GM21515 (cell line): ENCODE measurements around the gene CREG1.
"Not testable (repeated sequence)": the region's sequence is repeated elsewhere in the genome, so short reads cannot be mapped to it uniquely, and the experiment has no call there.

Experiments used
- ATAC-seq: cut with Tn5 transposase; IDR thresholded peaks from one replicate; pipeline ENCODE4 v1.9.1; 2021; ENCODE audit not compliant: unreplicated experiment

CREG1 gene

GRCh38 chr1:167564612-167565270, 11.2 kb upstream of the CREG1 start:
- no peak for ATAC-seq

DNA sequence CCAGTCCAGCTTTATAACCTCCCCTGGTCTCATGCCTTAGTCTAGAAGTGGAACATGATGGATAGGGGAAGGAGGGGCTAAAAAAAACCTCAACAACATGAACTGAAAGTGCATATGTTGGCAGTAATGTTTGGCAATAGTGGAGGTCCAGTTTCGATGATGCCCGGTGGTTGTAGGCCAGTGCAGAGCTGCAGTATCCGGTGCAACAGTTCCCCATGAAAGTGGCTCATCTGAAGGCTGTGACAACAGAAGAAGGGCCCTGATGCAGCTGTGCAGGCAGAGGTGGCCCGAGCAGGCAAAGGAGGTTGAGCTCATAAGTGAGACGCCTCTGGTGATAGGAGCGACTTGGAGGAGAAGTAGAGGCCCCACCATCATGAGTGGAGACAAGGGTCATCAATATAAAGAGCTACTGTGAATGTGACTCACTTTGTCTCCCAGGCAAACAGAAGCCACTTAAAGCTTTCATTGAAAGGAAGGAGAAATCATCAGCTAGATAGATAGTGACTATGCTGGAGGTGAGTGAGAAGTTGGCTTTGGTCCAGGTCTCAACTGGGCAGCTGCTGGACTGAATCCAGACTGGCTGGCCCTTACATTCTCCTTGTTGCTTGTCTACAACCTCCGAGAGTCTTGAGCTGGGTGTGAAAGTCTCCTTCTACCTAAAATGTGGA, 10.2 kb upstream of the CREG1 start:
- ATAC-seq = no peak

DNA sequence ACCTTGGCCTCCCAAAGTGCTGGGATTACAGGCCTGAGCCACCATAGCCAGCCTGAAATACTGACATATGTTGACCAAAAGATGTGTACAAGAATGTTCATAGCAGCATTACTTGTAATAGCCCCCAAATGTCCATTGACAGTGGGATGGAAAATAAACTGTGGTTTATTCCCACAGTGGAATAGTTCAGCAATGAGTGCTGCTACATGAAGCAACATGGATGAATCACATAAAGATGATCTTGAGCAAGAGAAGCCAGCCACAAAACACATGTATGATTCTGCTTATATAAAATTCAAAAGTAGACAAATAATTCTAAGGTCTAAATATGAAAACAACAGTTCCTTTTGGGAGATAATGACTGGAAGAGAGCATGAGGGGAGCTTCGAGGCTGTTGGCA, 9.1 kb upstream of the CREG1 start:
- ATAC-seq = no peak

- ATAC-seq = no peak
Observed at GRCh38 chr1:167561753-167562152, 8.2 kb upstream of the CREG1 start.

- ATAC-seq = no peak
Observed at GRCh38 chr1:167555971-167556714, 2.6 kb upstream of the CREG1 start.

- ATAC-seq = not testable (repeated sequence)
Observed at GRCh38 chr1:167555072-167555471, 1.5 kb upstream of the CREG1 start.

DNA sequence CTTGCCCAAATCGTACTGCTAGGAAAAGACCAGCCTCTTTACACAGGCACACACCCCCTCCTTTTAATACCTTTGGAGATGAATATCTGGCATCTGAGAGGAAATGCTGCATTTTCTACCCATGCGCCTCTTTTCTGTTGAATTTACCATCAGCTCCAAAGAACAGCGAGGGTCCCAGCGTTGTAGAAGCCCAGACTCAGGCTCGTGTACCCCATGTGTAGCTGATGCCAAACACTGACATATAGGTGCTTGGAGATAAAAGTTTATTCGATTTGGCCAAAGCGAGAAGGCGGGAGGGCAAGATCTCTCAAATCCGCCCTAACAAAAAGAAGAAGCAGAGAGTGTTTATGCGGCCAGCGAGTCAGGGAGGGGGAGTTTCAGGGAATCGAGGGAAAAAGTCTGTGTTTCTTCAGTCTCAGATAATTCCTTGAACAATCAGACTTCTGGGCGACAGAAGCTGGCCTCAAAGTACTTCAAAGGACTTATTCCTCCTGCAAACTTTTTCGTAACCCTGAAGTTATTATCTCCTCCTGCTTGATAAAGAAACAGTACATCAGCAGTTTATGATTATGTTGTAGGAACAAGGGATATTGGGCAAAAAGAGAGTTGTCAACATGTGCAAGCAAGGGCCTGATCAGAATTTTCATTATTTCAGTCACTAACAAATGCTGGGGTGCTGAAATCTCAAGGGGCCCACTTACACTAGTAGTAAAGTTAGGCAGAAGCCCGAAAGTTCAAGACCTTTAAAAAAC, 642 bp upstream of the CREG1 start:
- ATAC-seq = peak; percentile 23

DNA sequence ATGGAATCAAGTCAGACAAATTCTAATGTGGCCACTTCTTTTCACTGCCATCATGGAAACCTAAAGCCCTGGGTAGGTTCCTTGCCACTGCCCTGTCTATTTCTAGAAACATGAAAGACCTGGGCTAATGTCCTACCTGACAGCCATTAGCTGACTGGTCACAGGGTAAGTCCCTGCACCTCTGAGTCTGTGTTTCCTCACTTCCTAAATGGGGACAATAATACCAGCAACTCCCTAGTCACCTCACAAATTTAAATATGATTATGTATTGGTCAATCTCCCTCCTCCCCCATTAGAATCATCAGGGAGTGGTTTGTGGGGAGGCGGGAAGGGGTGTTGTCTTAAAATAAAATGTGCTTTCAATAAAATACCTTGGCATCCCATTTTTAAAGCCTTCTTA, 2.2 kb downstream of the CREG1 start:
- ATAC-seq = no peak

DNA sequence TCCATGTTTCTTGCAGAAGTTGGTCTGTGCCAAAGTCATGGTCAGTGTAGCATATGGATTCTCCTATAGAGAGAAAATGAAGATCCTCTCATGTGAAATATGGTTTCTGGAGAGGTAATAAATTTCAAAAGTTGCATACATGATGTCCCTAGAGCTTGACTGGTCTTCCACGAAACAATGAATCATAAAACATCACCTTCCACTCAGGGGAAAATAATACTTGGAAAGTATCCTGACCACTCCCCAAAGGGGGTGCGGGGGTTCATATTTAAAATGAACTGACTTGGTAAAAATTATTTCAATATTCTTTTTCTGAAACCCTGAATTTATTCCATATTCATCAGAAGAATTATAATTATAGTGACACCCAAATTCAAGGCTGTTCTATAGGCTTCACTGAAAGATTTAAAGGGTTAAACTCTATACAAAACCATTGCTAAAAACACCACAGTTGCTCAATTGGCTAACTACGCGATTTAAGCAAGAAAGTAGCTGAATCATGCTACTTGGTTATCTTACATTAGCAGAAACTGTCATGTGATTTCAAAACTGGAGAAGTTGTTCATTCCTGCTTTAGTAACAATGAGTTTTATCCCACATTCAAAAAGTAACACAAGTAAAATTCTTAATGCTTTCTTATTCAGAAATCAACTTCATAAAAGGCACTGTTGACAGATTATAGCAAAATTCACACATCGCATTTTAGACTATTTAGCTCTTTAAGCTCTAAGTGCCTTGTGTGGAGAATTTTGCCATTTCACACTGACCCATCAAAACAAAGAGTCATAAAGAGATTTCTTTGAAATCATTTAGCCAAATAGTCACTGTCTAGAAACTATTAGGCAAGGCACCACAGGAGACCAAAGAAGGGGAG, 5.3 kb downstream of the CREG1 start:
- ATAC-seq = no peak

DNA sequence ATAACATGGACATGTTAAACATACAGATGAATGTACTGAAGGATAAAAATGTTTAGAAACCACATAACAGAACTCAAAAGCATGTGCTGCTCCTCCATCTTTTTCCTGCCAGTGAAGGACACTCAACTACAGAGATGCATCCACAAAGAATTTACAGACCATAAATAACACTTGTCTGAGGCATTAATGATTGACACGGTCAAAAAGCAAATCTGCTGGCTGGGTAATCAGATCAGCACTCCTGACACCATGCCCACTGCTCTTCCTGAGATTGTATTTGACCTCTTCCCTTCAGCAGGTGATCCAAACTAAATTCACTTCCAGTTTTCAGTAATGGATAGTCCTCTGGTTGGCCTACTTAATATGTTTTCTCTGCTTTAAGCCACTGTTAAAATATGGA, 6.6 kb downstream of the CREG1 start:
- no peak for ATAC-seq

DNA sequence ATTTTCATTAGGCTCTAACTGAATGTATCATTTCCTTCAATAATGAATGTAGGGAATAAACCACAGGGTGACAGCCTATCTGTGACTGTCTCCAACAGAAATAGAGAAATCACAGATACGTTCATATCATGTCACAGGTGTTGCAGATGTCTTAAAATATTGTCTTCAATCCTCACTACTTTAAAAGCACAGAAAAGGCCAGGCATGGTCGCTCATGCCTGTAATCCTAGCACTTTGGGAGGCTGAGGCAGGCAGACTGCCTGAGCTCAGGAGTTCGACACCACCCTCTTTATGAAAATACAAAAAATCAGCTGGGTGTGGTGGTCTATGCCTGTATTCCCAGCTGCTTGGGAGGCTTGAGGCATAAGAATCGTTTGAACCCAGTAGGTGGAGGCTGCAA, 8.2 kb downstream of the CREG1 start:
- ATAC-seq = no peak

DNA sequence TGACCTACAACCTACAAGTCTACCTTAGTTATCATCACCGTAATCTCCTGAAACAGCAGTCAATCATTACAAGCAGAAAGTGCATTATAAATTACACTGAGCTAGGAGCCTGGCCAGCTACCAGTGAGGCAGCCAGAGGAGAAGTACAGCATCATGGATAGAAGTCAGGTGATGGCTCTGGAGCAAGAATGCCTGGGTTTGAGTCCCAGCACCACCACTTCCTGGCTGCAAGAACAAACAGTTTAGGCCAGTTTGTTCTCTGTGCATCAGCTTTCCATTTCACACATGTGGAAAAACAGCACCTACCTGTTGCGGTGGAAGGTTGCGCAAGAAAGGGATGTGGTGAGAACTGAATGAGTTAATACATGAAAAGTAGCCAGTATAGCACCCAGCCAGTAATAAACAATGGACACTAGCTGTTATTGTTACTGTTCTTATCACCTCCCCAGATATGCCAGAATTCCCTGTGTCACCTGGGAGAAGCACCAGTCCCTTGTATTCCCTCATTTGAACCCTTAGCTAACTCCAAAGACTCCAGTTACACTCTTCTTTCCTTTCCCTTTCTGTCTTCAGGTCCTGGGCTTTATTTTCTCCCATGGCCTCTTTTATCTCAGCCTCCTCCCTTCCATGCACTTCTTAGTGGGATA, 9.0 kb downstream of the CREG1 start:
- no peak for ATAC-seq

DNA sequence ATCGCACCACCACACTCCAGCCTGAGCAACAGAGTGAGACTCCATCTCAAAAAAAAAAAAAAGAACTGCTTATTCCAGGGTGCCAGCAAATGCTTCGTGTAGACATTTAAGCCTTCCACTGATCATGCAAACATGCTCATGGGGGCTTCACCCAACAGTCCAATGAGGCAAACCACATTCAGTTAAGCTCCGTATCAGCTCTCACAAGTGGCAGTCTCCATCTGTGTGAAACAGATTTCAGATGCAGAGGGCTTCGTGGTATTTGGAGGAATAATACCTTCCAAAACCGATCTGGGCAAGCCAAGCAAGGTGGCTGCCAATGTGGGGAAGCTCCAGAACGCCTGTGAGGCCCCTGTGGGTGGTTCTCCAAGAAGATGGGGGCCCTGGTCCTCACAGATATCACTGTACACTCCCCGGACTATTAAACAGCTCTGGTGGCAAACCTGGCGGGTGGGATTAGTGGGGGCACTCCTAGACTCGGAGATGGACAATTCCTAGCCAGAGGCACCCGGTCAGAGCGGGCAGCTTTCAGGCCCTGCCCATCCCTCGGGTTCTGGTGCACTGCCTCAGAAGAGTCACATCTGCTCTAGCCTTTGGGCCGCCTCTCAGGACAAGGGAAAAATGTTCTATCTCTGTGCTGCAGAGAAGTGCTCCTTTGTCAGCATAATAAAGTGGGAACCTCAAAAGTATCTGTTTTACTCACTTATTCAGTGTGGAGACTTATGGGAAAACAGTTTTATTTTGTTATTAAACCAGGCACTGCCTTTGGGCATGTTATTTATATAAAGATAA, 10.2 kb downstream of the CREG1 start:
- ATAC-seq = no peak

GRCh38 chr1:167542109-167543032, 11.2 kb downstream of the CREG1 start:
- ATAC-seq = no peak

GRCh38 chr1:167541610-167542009, 12.0 kb downstream of the CREG1 start:
- no peak for ATAC-seq

GRCh38 chr1:167541003-167541402, 12.6 kb downstream of the CREG1 start:
- no peak for ATAC-seq

DNA sequence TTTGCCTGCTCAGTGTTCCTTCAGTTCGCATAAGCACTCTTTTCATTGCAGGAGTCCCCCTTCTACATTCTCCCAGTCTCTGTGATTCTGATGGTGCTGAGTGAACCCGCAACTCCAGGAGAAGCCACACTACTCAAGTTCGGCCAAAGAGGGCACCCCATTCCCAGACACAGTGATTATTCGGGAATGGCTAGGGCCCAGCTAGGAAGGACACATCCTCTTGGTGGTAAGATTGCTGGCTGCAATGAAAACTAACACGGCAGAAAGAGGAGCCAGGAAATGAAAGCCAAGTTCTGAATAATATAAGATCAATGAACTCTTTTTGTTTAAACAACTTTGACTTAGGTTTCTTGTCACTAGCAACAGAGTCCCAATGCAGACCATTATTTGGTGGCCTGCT, 14.9 kb downstream of the CREG1 start:
- ATAC-seq = no peak

DNA sequence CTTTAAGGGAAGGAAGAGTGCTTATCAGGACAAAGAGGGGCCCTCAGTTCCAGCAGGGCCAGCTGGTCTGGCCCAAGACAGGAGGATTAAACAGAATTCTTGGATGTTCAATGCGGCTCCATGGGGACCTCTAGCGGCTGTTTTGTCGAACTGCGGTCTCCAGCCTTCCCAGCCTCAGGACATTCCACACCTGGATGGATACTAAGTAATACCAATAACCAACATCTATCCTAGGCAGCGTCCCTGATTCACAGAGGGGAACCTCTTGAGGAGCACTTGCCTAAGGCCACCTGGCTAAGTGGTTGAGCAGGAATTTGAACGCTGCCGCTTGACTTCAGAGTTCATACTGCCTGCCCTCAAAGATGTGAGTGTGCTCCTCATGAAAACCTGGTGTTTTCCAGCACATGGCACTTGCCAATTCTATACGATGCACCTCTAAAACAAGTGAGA, 19.7 kb downstream of the CREG1 start:
- ATAC-seq = no peak
